Neural progenitor cell (in vitro differentiated cells): ENCODE results near the gene MRC2. TPM values are rescaled to one million over a fixed set of nuclear protein-coding genes. Genes with fewer than 3 reads are reported as not detected.

ENCODE experiments used
- DNase-seq: peaks from one replicate; pipeline ENCODE4 v3.0.0-alpha.2; 2016; ENCODE audit warnings: low spot score
- H2AFZ ChIP-seq: fragments of 200-600 bp; sonication (generic); replicated peaks from 2 replicates; pipeline ENCODE4 v1.6.1; 2016; ENCODE audit warnings: antibody characterized with exemption
- H3F3A ChIP-seq: fragments of 200-600 bp; sonication (generic); 2 replicates; pipeline ENCODE4 v1.6.1; 2016; ENCODE audit warnings: antibody characterized with exemption, low read depth
- H3K27ac ChIP-seq: fragments of 200-600 bp; sonication (generic); 2 replicates; pipeline ENCODE4 v1.5.1; 2016; ENCODE audit warnings: mild to moderate bottlenecking
- H3K27me3 ChIP-seq: fragments of 200-600 bp; sonication (generic); 2 replicates; pipeline ENCODE4 v1.6.1; 2016; ENCODE audit warnings: mild to moderate bottlenecking, moderate library complexity
- H3K36me3 ChIP-seq: fragments of 200-600 bp; sonication (generic); 2 replicates; pipeline ENCODE4 v1.5.1; 2016
- H3K4me1 ChIP-seq: fragments of 200-600 bp; sonication (generic); 2 replicates; pipeline ENCODE4 v1.6.1; 2016; ENCODE audit warnings: mixed run types
- H3K4me2 ChIP-seq: fragments of 200-600 bp; sonication (generic); 2 replicates; pipeline ENCODE4 v1.6.1; 2016
- H3K4me3 ChIP-seq: fragments of 200-600 bp; sonication (generic); 2 replicates; pipeline ENCODE4 v1.5.1; 2016
- H3K79me2 ChIP-seq: fragments of 200-600 bp; sonication (generic); 2 replicates; pipeline ENCODE4 v1.6.1; 2016; ENCODE audit warnings: low read depth
- H3K9ac ChIP-seq: fragments of 200-600 bp; sonication (generic); 2 replicates; pipeline ENCODE4 v1.6.1; 2016
- H3K9me3 ChIP-seq: fragments of 200-600 bp; sonication (generic); 2 replicates; pipeline ENCODE4 v1.5.1; 2016; ENCODE audit warnings: low read depth
- H4K20me1 ChIP-seq: fragments of 200-600 bp; sonication (generic); 2 replicates; pipeline ENCODE4 v1.6.1; 2016; ENCODE audit warnings: low read depth
- H3K27ac Mint-ChIP-seq: 3 replicates; pipeline ENCODE4 v1.8.0; 2021; ENCODE audit warnings: mixed read lengths
- H3K27me3 Mint-ChIP-seq: 2 replicates; pipeline ENCODE4 v1.8.0; 2022; ENCODE audit warnings: low read depth, mild to moderate bottlenecking, inconsistent platforms, moderate library complexity, mixed read lengths; ENCODE audit not compliant: insufficient read depth
- H3K36me3 Mint-ChIP-seq: 3 replicates; pipeline ENCODE4 v1.8.0; 2021; ENCODE audit warnings: mixed read lengths
- H3K4me1 Mint-ChIP-seq: 3 replicates; pipeline ENCODE4 v1.8.0; 2021; ENCODE audit warnings: mixed read lengths
- H3K4me3 Mint-ChIP-seq: 3 replicates; pipeline ENCODE4 v1.8.0; 2021; ENCODE audit warnings: mild to moderate bottlenecking, moderate library complexity, mixed read lengths
- H3K9me3 Mint-ChIP-seq: 3 replicates; pipeline ENCODE4 v1.8.0; 2020; ENCODE audit warnings: mixed read lengths
- CTCF ChIP-seq: fragments of 200-600 bp; sonication (generic); IDR thresholded peaks from 2 replicates; pipeline ENCODE4 v1.5.1; 2017; ENCODE audit warnings: antibody characterized with exemption, mild to moderate bottlenecking
- EZH2 ChIP-seq: fragments of 200-600 bp; sonication (generic); IDR thresholded peaks from 2 replicates; pipeline ENCODE4 v1.6.1; 2017; ENCODE audit warnings: antibody characterized with exemption, mild to moderate bottlenecking, moderate library complexity
- EZH2phosphoT487 ChIP-seq: fragments of 200-600 bp; sonication (generic); IDR thresholded peaks from 2 replicates; pipeline ENCODE4 v1.6.1; 2017; ENCODE audit warnings: antibody characterized with exemption
- total RNA-seq: library from RNA; depleted of rRNA; stranded (reverse); fragments of >200 nt; gene quantifications from 2 replicates; pipeline ENCODE4 v1.2.3, GENCODE V29; 2015; ENCODE audit warnings: low replicate concordance

The MRC2 gene
- total RNA-seq, 1 donor from 2014 or later: 24.6 TPM

DNA sequence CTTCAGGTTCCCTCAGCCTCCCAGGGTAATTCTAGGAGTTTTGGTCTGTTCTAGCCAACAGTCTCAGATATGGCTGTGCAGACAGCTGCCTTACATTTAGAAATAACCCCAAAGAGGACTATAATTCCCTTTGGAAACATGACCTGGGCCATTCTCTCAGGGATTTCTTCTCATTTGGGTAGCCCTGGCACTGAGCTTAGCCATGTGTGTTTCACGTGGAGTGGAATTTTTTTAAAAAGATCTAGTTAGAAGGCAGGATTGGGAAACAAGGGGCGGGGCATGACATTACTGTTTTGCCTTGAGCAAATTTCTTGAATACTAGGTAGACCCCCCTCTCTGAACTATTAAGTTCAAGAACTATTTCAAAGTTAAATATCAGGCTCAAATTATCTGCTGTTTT is 29.6 kb upstream of the MRC2 start:
- H3K4me3 Mint-ChIP-seq: no peak overlapping the region
- peaks cover 4% of the 10 kb centered on the region for H3K9me3 ChIP-seq
- no peak overlapping the region for H3K4me2 ChIP-seq
- H3K27me3 ChIP-seq: no peaks in the 10 kb centered on the region
- H3F3A ChIP-seq: peaks cover 3% of the 10 kb centered on the region
- H3K9ac ChIP-seq: no peak overlapping the region
- no peaks in the 10 kb centered on the region for H3K4me1 Mint-ChIP-seq
- no peak overlapping the region for H3K27ac Mint-ChIP-seq
- H2AFZ ChIP-seq: no peak overlapping the region
- peaks cover 65% of the 10 kb centered on the region for H3K36me3 Mint-ChIP-seq
- no peak for TF ChIP-seq EZH2phosphoT487
- TF ChIP-seq EZH2: no peak
- TF ChIP-seq CTCF: no peak
- no peaks in the 10 kb centered on the region for H3K79me2 ChIP-seq
- no peak overlapping the region for H3K4me3 ChIP-seq
- peaks cover 20% of the 10 kb centered on the region for H3K9me3 Mint-ChIP-seq
- no peaks in the 10 kb centered on the region for H3K27me3 Mint-ChIP-seq
- peaks cover 22% of the 10 kb centered on the region for H3K36me3 ChIP-seq
- no peak overlapping the region for H3K27ac ChIP-seq
- H3K4me1 ChIP-seq: no peaks in the 10 kb centered on the region
- H4K20me1 ChIP-seq: no peaks in the 10 kb centered on the region
- DNase-seq: no peak

GRCh38 chr17:62599964-62600657 is 27.4 kb upstream of the MRC2 start:
- no peaks in the 10 kb centered on the region for H3K79me2 ChIP-seq
- no peak for DNase-seq
- no peak overlapping the region for H3K27ac Mint-ChIP-seq
- H3K9ac ChIP-seq: no peak overlapping the region
- no peak overlapping the region for H2AFZ ChIP-seq
- no peaks in the 10 kb centered on the region for H4K20me1 ChIP-seq
- H3K36me3 Mint-ChIP-seq: peaks cover 63% of the 10 kb centered on the region
- no peak overlapping the region for H3K4me3 Mint-ChIP-seq
- no peak overlapping the region for H3K27ac ChIP-seq
- H3K4me1 ChIP-seq: no peaks in the 10 kb centered on the region
- peaks cover 4% of the 10 kb centered on the region for H3K9me3 ChIP-seq
- no peaks in the 10 kb centered on the region for H3K27me3 Mint-ChIP-seq
- TF ChIP-seq CTCF (no peak), EZH2 (no peak), EZH2phosphoT487 (no peak)
- H3K9me3 Mint-ChIP-seq: peaks cover 17% of the 10 kb centered on the region
- peaks cover 3% of the 10 kb centered on the region for H3F3A ChIP-seq
- no peak overlapping the region for H3K4me2 ChIP-seq
- H3K36me3 ChIP-seq: peaks cover 27% of the 10 kb centered on the region
- H3K4me3 ChIP-seq: no peak overlapping the region
- no peaks in the 10 kb centered on the region for H3K27me3 ChIP-seq
- H3K4me1 Mint-ChIP-seq: no peaks in the 10 kb centered on the region

GRCh38 chr17:62600805-62601204 is 26.7 kb upstream of the MRC2 start:
- Histone ChIP-seq H3F3A (peaks cover 3% of the 10 kb centered on the region), H3K4me3 (no peak overlapping the region), H3K9me3 (peaks cover 4% of the 10 kb centered on the region), H3K27me3 (no peaks in the 10 kb centered on the region), H3K9ac (no peak overlapping the region), H2AFZ (no peak overlapping the region), H3K4me2 (no peak overlapping the region), H3K79me2 (no peaks in the 10 kb centered on the region), H3K36me3 (peaks cover 23% of the 10 kb centered on the region), H3K4me1 (no peaks in the 10 kb centered on the region), H3K27ac (peak overlapping the region; percentile 38), H4K20me1 (no peaks in the 10 kb centered on the region)
- Mint-ChIP-seq H3K9me3 (peaks cover 14% of the 10 kb centered on the region), H3K27me3 (no peaks in the 10 kb centered on the region), H3K4me1 (no peaks in the 10 kb centered on the region), H3K27ac (no peak overlapping the region), H3K4me3 (no peak overlapping the region), H3K36me3 (peaks cover 57% of the 10 kb centered on the region)
- TF ChIP-seq CTCF: no peak
- no peak for TF ChIP-seq EZH2phosphoT487
- TF ChIP-seq EZH2: no peak
- DNase-seq: no peak
